CD4-positive, alpha-beta T cell treated with Interleukin-15 for 1 hour (primary cell): Measurements from ENCODE around the gene PEPD.
A peak's percentile ranks its signal among the peaks of the same experiment; 100 is the strongest.

Experiments used
- DNase-seq: peaks from one replicate; pipeline ENCODE4 v3.0.0-alpha.2; 2020

The PEPD gene

GRCh38 chr19:33456076-33456844 lies 65.3 kb downstream of the PEPD start:
- no peak for DNase-seq

GRCh38 chr19:33453265-33453664 lies 68.3 kb downstream of the PEPD start:
- no peak for DNase-seq

GRCh38 chr19:33450689-33451088 lies 70.9 kb downstream of the PEPD start:
- peak; percentile 11 for DNase-seq

GRCh38 chr19:33449799-33450198 lies 71.8 kb downstream of the PEPD start:
- DNase-seq, result peak; percentile 0

- peak; percentile 11 for DNase-seq
Measured at GRCh38 chr19:33448159-33448516, 73.5 kb downstream of the PEPD start.

GRCh38 chr19:33447336-33448158 lies 74.0 kb downstream of the PEPD start:
- DNase-seq, result peak; percentile 4

GRCh38 chr19:33446330-33447293 lies 75.0 kb downstream of the PEPD start:
- peak; percentile 10 for DNase-seq

- DNase-seq, result no peak
Measured at GRCh38 chr19:33445442-33446329, 75.9 kb downstream of the PEPD start.

GRCh38 chr19:33444562-33445441 lies 76.8 kb downstream of the PEPD start:
- DNase-seq, result no peak

- DNase-seq, result no peak
Measured at GRCh38 chr19:33443638-33444561, 77.7 kb downstream of the PEPD start.

GRCh38 chr19:33442706-33443105 lies 78.9 kb downstream of the PEPD start:
- no peak for DNase-seq

GRCh38 chr19:33441828-33442227 lies 79.8 kb downstream of the PEPD start:
- DNase-seq, result no peak

- peak; percentile 16 for DNase-seq
Measured at GRCh38 chr19:33441277-33441699, 80.3 kb downstream of the PEPD start.

GRCh38 chr19:33440682-33441081 lies 80.9 kb downstream of the PEPD start:
- no peak for DNase-seq

GRCh38 chr19:33440241-33440640 lies 81.3 kb downstream of the PEPD start:
- DNase-seq, result no peak

- DNase-seq, result no peak
Measured at GRCh38 chr19:33438987-33439781, 82.4 kb downstream of the PEPD start.

GRCh38 chr19:33437821-33438671 lies 83.5 kb downstream of the PEPD start:
- no peak for DNase-seq

- no peak for DNase-seq
Measured at GRCh38 chr19:33437393-33437820, 84.2 kb downstream of the PEPD start.
